ENCODE data around the gene CACNA1A. TPM values are rescaled to one million over a fixed set of nuclear protein-coding genes. Genes with fewer than 3 reads are reported as not detected.
A peak's percentile ranks its signal among the peaks of the same experiment; 100 is the strongest.
"Not testable (repeated sequence)": the region's sequence is repeated elsewhere in the genome, so short reads cannot be mapped to it uniquely, and the experiment has no call there.

Gene CACNA1A
- total RNA-seq, 2 experiments from 2014 or later = 0.29 to 0.36 TPM

GRCh38 chr19:13537454-13537853 is 31.2 kb upstream of the CACNA1A start:
- Mint-ChIP-seq H3K9me3 (no peaks in the 10 kb centered on the region), H3K27me3 (peaks cover 17% of the 10 kb centered on the region), H3K4me1 (ENCODE audit: low read depth) (no peaks in the 10 kb centered on the region), H3K27ac (no peak overlapping the region), H3K4me3 (no peak overlapping the region), H3K36me3 (ENCODE audit: low read depth) (no peaks in the 10 kb centered on the region)
- POLR2A ChIA-PET = no interaction called here
- ATAC-seq (no peak), DNase-seq (no peak)
- no peak for TF ChIP-seq CTCF (IDR thresholded peaks at IDR 0.05)
- CTCF ChIA-PET = interaction anchor here (1.0 to 1.3 kb wide), 2 partner anchors 8 to 259 kb away, joined by 3 read pairs; no protein-coding TSS in a partner anchor
- intact Hi-C loops (cut with micrococcal nuclease) = no loop called here

GRCh38 chr19:13530720-13531119 is 24.4 kb upstream of the CACNA1A start:
- Mint-ChIP-seq H3K36me3 (ENCODE audit: low read depth) (no peaks in the 10 kb centered on the region), H3K27me3 (peaks cover 29% of the 10 kb centered on the region), H3K4me1 (ENCODE audit: low read depth) (no peaks in the 10 kb centered on the region), H3K4me3 (no peak overlapping the region), H3K9me3 (no peaks in the 10 kb centered on the region), H3K27ac (no peak overlapping the region)
- DNase-seq (no peak), ATAC-seq (no peak)
- ChIA-PET CTCF (no interaction called here), POLR2A (no interaction called here)
- no peak for TF ChIP-seq CTCF (IDR thresholded peaks at IDR 0.05)
- intact Hi-C loops (cut with micrococcal nuclease) = no loop called here

GRCh38 chr19:13529721-13530120 is 23.4 kb upstream of the CACNA1A start:
- POLR2A ChIA-PET; ATAC-seq; H3K27ac Mint-ChIP-seq; H3K9me3 Mint-ChIP-seq; H3K4me1 Mint-ChIP-seq (ENCODE audit: low read depth); H3K36me3 Mint-ChIP-seq (ENCODE audit: low read depth); CTCF ChIA-PET; intact Hi-C loops (cut with micrococcal nuclease); DNase-seq; H3K4me3 Mint-ChIP-seq: not testable (repeated sequence)
- peaks cover 33% of the 10 kb centered on the region for H3K27me3 Mint-ChIP-seq

- H3K4me1 Mint-ChIP-seq (ENCODE audit: low read depth) = no peaks in the 10 kb centered on the region
- H3K27ac Mint-ChIP-seq = no peak overlapping the region
- peaks cover 2% of the 10 kb centered on the region for H3K9me3 Mint-ChIP-seq
- POLR2A ChIA-PET = no interaction called here
- intact Hi-C loops (cut with micrococcal nuclease) = no loop called here
- peak; percentile 54 for TF ChIP-seq CTCF (IDR thresholded peaks at IDR 0.05)
- peak; percentile 33 for DNase-seq
- peaks cover 34% of the 10 kb centered on the region for H3K27me3 Mint-ChIP-seq
- CTCF ChIA-PET = interaction anchor here (1.0 to 2.8 kb wide), 5 partner anchors 9 to 62 kb away, joined by 3 to 10 read pairs (median 4); no protein-coding TSS in a partner anchor
- H3K4me3 Mint-ChIP-seq = no peak overlapping the region
- no peaks in the 10 kb centered on the region for H3K36me3 Mint-ChIP-seq (ENCODE audit: low read depth)
- no peak for ATAC-seq
Observed at GRCh38 chr19:13526552-13526951, 20.3 kb upstream of the CACNA1A start.

- no peak overlapping the region for H3K27ac Mint-ChIP-seq
- ChIA-PET CTCF (interaction anchor here (1.5 kb wide), 1 partner anchor 243 kb away, joined by 4 read pairs; no protein-coding TSS in a partner anchor), POLR2A (no interaction called here)
- peaks cover 16% of the 10 kb centered on the region for H3K27me3 Mint-ChIP-seq
- H3K4me1 Mint-ChIP-seq (ENCODE audit: low read depth) = no peaks in the 10 kb centered on the region
- ATAC-seq (no peak), DNase-seq (no peak)
- H3K4me3 Mint-ChIP-seq = no peak overlapping the region
- intact Hi-C loops (cut with micrococcal nuclease) = no loop called here
- no peak for TF ChIP-seq CTCF (IDR thresholded peaks at IDR 0.05)
- peaks cover 19% of the 10 kb centered on the region for H3K9me3 Mint-ChIP-seq
- no peaks in the 10 kb centered on the region for H3K36me3 Mint-ChIP-seq (ENCODE audit: low read depth)
Observed at GRCh38 chr19:13521066-13521465, 14.8 kb upstream of the CACNA1A start.

- no peak for TF ChIP-seq CTCF (IDR thresholded peaks at IDR 0.05)
- H3K4me1 Mint-ChIP-seq (ENCODE audit: low read depth) = peaks cover 2% of the 10 kb centered on the region
- H3K27me3 Mint-ChIP-seq = peaks cover 45% of the 10 kb centered on the region
- CTCF ChIA-PET = no interaction called here
- DNase-seq = no peak
- no peak overlapping the region for H3K27ac Mint-ChIP-seq
- no peak overlapping the region for H3K4me3 Mint-ChIP-seq
- POLR2A ChIA-PET = no interaction called here
- no peaks in the 10 kb centered on the region for H3K36me3 Mint-ChIP-seq (ENCODE audit: low read depth)
- intact Hi-C loops (cut with micrococcal nuclease) = no loop called here
- ATAC-seq = no peak
- H3K9me3 Mint-ChIP-seq = no peaks in the 10 kb centered on the region
Observed at GRCh38 chr19:13511947-13512346, 5.7 kb upstream of the CACNA1A start.

All from activated CD8-positive, alpha-beta T cell treated with anti-CD3 and anti-CD28 coated beads for 36 hours (primary cell).